Motor neuron (in vitro differentiated cells): Measurements from ENCODE around the gene SEMA4D. TPM values are rescaled to one million over a fixed set of nuclear protein-coding genes. Genes with fewer than 3 reads are reported as not detected.

Source experiments
- ATAC-seq, 8 experiments: fragments of 200-7000 bp; cut with Tn5 transposase; replicated peaks in 6 of 8; 2 replicates each; pipeline ENCODE4 v1.8.0; 2021; ENCODE audit warnings: mild to moderate bottlenecking in 8 of 8, moderate library complexity in 8 of 8
- H3K27ac ChIP-seq, 2 donors: fragments of 250-450 bp; sonication (Bioruptor Pico); 2 replicates each; pipeline ENCODE4 v1.9.0; 2021; ENCODE audit warnings: antibody characterized with exemption in 2 of 2, mild to moderate bottlenecking in 2 of 2, moderate library complexity in 1 of 2
- H3K4me1 ChIP-seq, 2 donors: fragments of 250-450 bp; sonication (Bioruptor Pico); replicated peaks in 1 of 2; 2 replicates each; pipeline ENCODE4 v1.6.1; 2021; ENCODE audit warnings: antibody characterized with exemption in 2 of 2, mild to moderate bottlenecking in 2 of 2, moderate library complexity in 1 of 2
- H3K4me3 ChIP-seq, 5 donors: fragments of 250-450 bp; sonication (Bioruptor Pico); 2 replicates each; pipeline ENCODE4 v1.9.0; 2021; ENCODE audit warnings: antibody characterized with exemption in 5 of 5, mild to moderate bottlenecking in 5 of 5, moderate library complexity in 4 of 5
- WGBS, 10 experiments: fragments of 450-650 bp; shearing (Covaris generic); methylation state at CpG; one replicate each; pipeline ENCODE4 v1.0.0; 2022; 5-methylcytosine and 5-hydroxymethylcytosine counted together
- in situ Hi-C, 9 experiments: fragments of 400-800 bp; cut with MboI; loops; one replicate each; pipeline ENCODE4 v1.15.0; 2021; ENCODE audit warnings: low sequenced_read_pairs in 9 of 9, low pct_unique_long_range_greater_than_20kb in 2 of 9; ENCODE audit not compliant: unreplicated experiment in 9 of 9
- total RNA-seq, 8 experiments: library from RNA; unstranded; fragments of 300-600 nt; gene quantifications; 2 replicates each; pipeline versions ENCODE4 v1.2.3 to v1.2.4, GENCODE V29; 2022

Gene SEMA4D, protein sequence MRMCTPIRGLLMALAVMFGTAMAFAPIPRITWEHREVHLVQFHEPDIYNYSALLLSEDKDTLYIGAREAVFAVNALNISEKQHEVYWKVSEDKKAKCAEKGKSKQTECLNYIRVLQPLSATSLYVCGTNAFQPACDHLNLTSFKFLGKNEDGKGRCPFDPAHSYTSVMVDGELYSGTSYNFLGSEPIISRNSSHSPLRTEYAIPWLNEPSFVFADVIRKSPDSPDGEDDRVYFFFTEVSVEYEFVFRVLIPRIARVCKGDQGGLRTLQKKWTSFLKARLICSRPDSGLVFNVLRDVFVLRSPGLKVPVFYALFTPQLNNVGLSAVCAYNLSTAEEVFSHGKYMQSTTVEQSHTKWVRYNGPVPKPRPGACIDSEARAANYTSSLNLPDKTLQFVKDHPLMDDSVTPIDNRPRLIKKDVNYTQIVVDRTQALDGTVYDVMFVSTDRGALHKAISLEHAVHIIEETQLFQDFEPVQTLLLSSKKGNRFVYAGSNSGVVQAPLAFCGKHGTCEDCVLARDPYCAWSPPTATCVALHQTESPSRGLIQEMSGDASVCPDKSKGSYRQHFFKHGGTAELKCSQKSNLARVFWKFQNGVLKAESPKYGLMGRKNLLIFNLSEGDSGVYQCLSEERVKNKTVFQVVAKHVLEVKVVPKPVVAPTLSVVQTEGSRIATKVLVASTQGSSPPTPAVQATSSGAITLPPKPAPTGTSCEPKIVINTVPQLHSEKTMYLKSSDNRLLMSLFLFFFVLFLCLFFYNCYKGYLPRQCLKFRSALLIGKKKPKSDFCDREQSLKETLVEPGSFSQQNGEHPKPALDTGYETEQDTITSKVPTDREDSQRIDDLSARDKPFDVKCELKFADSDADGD
- 10 to 100 TPM in 5 of 8 experiments, 1 to 10 TPM in 3; 1.2 to 30.1 (median 13.8) TPM for total RNA-seq

DNA sequence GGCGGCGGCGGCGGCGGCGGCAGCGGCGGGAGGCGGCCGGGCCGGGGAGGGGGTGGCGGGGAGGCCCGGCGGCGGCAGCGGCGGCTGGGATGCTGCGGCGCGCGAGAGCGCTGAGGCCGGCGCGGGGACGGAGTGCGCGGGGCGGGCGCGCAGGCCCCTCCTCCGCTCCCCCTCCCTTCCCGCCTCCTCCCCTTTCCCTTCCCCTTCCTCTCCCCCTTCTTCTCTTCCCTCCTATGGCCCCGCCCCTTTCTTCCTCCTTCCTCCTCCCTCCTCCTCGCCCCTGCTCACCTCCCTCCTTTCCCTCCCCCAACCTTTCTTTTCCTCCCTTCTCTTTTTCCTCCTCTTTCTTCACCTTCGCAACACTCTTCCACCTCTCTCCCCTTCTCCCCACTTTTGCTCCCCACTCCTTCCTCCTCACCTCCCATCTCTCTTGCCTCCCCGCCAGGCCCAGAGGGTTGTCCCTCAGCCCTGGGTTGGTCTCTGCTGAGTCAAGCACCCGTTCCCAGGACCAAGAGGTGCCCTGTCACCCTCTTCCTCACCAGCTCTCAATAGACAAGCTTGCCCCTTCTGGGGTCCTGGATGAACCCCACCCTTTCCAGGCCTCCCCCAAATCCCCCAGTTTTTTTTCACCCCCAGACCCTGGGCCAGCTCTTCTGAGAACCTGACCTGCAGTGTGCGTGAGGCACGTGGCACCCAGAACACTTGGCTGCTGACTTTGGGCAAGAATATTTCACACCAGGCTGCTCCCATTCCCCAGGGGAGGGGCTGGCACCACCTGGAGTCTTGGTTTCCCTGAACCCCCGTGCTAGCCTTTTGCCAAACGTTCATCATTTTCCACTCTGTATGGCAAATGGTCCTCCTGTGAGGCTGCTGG lies at the start of gene SEMA4D:
SEMA4D (minus strand) TSS at position 136 of the 874 bp plus-strand sequence. CDS start 92,657 bp downstream, outside the sequence.
- peak within 1 kb of the TSS; percentile 64 to 98 (median 95) for H3K4me3 ChIP-seq
- H3K27ac ChIP-seq = peak within 1 kb of the TSS; percentile 71 to 83
- peak; percentile 26 to 85 (median 52) for ATAC-seq
- peaks cover 32 to 37% of the 10 kb centered on the region in 2 donors for H3K4me1 ChIP-seq
- in situ Hi-C loops = no loop called here
- 20 to 100% (median 100%) methylated on average over 1 to 2 of the region's 42 CpGs; no CpG with 5 or more reads in 6 of the 10 experiments for WGBS, 10 experiments

- no peak overlapping the region for H3K27ac ChIP-seq
- peaks cover 8 to 11% of the 10 kb centered on the region in 2 donors for H3K4me1 ChIP-seq
- 89 to 100% (median 100%) methylated on average over 1 of the region's 1 CpG; no CpG with 5 or more reads in 1 of the 10 experiments for WGBS, 10 experiments
- in situ Hi-C loops = loop anchor here in 1 of 9 experiments (25.0 kb wide), 1 partner anchor 135 kb away; no protein-coding TSS in a partner anchor
- ATAC-seq = no peak
- no peak overlapping the region for H3K4me3 ChIP-seq
Observed at GRCh38 chr9:89547000-89547399, 49.1 kb upstream of the SEMA4D start.

GRCh38 chr9:89544279-89544661 lies 46.4 kb upstream of the SEMA4D start:
- Histone ChIP-seq H3K27ac (no peak overlapping the region), H3K4me3 (no peak overlapping the region), H3K4me1 (peaks cover 8 to 11% of the 10 kb centered on the region in 2 donors)
- in situ Hi-C loops = loop anchor here in 1 of 9 experiments (25.0 kb wide), 1 partner anchor 132 kb away; no protein-coding TSS in a partner anchor
- WGBS, 10 experiments = 20 to 100% (median 83%) methylated on average over 1 to 2 of the region's 5 CpGs; no CpG with 5 or more reads in 3 of the 10 experiments
- ATAC-seq = no peak

- no peak overlapping the region for H3K4me3 ChIP-seq
- no peak overlapping the region for H3K27ac ChIP-seq
- in situ Hi-C loops = loop anchor here in 1 of 9 experiments (25.0 kb wide), 1 partner anchor 131 kb away; no protein-coding TSS in a partner anchor
- no peak for ATAC-seq
- H3K4me1 ChIP-seq = peaks cover 8 to 11% of the 10 kb centered on the region in 2 donors
- 0 to 100% (median 63%) methylated on average over 1 to 11 of the region's 14 CpGs; no CpG with 5 or more reads in 2 of the 10 experiments for WGBS, 10 experiments
Observed at GRCh38 chr9:89543621-89544278, 45.8 kb upstream of the SEMA4D start.

DNA sequence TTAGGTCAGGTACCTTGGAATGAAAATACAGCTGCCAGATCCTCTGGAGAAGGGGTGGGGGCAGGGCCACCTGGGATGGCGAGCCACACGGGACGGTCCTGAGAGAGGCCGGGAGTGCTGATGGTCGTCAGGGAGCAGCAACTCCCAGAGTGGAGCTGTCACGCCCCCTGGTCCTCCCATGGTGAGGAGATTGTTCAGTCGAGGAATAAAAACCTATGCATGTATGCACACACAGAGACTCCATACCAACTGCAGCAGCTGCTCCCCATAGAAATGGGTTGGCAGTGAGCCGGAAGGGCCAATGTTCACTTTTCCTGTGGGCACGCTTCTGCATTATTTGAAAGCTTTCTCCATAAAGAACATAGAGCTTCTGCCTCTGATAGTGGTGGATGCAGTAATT lies 45.2 kb upstream of the SEMA4D start:
- in situ Hi-C loops = loop anchor here in 1 of 9 experiments (25.0 kb wide), 1 partner anchor 131 kb away; no protein-coding TSS in a partner anchor
- Histone ChIP-seq H3K4me1 (peaks cover 8 to 11% of the 10 kb centered on the region in 2 donors), H3K27ac (no peak overlapping the region), H3K4me3 (no peak overlapping the region)
- 0 to 80% (median 43%) methylated on average over 1 to 7 of the region's 9 CpGs; no CpG with 5 or more reads in 4 of the 10 experiments for WGBS, 10 experiments
- peak in 5 of 8 experiments; percentile 9 to 66 (median 23) for ATAC-seq

GRCh38 chr9:89542401-89543021 lies 44.6 kb upstream of the SEMA4D start:
- in situ Hi-C loops = loop anchor here in 1 of 9 experiments (25.0 kb wide), 1 partner anchor 130 kb away; no protein-coding TSS in a partner anchor
- 24 to 85% (median 67%) methylated on average over 3 to 8 of the region's 11 CpGs; no CpG with 5 or more reads in 3 of the 10 experiments for WGBS, 10 experiments
- peak in 7 of 8 experiments; percentile 40 to 96 (median 94) for ATAC-seq
- peaks cover 8 to 11% of the 10 kb centered on the region in 2 donors for H3K4me1 ChIP-seq
- H3K27ac ChIP-seq = peak overlapping the region in 1 of 2 donors; percentile 61
- no peak overlapping the region for H3K4me3 ChIP-seq

DNA sequence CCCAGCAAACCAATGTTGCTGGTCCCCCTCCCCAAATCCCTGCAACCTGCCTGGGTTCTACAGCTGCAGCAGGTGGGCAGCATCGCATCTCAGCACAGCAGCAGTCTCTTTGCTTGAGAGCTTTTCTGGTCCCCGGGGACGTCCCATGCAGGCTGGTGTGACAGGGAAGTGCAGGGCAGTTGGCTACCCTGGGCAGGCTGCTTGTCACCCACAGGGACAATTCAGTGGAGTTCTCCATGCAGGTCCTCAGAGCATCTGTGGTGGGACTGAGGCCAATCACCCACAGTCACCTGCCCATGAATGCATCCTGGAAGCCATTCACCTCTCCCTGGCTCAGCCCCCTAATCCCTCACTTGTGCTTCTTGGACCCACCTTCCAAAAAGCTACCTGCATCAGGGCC lies 43.9 kb upstream of the SEMA4D start:
- in situ Hi-C loops = loop anchor here in 1 of 9 experiments (25.0 kb wide), 1 partner anchor 129 kb away; no protein-coding TSS in a partner anchor

GRCh38 chr9:89539374-89539773 lies 41.5 kb upstream of the SEMA4D start:
- H3K27ac ChIP-seq = no peak overlapping the region
- in situ Hi-C loops = loop anchor here in 1 of 9 experiments (25.0 kb wide), 1 partner anchor 127 kb away; no protein-coding TSS in a partner anchor
- WGBS, 10 experiments = 40 to 100% (median 81%) methylated on average over 1 to 5 of the region's 8 CpGs; no CpG with 5 or more reads in 6 of the 10 experiments

More for the DNA sequence above, 43.9 kb upstream of the SEMA4D start:
- H3K4me1 ChIP-seq = peaks cover 8 to 11% of the 10 kb centered on the region in 2 donors
- no peak for ATAC-seq
- H3K27ac ChIP-seq = no peak overlapping the region
- WGBS, 10 experiments = 100% methylated on average over 1 of the region's 3 CpGs; no CpG with 5 or more reads in 8 of the 10 experiments
- H3K4me3 ChIP-seq = no peak overlapping the region

GRCh38 chr9:89538871-89539270 lies 41.0 kb upstream of the SEMA4D start:
- 75 to 100% (median 90%) methylated on average over 1 to 5 of the region's 9 CpGs; no CpG with 5 or more reads in 7 of the 10 experiments for WGBS, 10 experiments
- Histone ChIP-seq H3K4me3 (no peak overlapping the region), H3K27ac (no peak overlapping the region), H3K4me1 (peaks cover 28 to 30% of the 10 kb centered on the region in 2 donors)
- no peak for ATAC-seq
- in situ Hi-C loops = loop anchor here in 1 of 9 experiments (25.0 kb wide), 1 partner anchor 127 kb away; no protein-coding TSS in a partner anchor

More at GRCh38 chr9:89539374-89539773, 41.5 kb upstream of the SEMA4D start:
- Histone ChIP-seq H3K4me1 (peaks cover 23 to 25% of the 10 kb centered on the region in 2 donors), H3K4me3 (no peak overlapping the region)
- no peak for ATAC-seq

GRCh38 chr9:89537166-89537565 lies 39.3 kb upstream of the SEMA4D start:
- Histone ChIP-seq H3K4me3 (no peak overlapping the region), H3K4me1 (peaks cover 28 to 30% of the 10 kb centered on the region in 2 donors), H3K27ac (no peak overlapping the region)
- in situ Hi-C loops = loop anchor here in 1 of 9 experiments (25.0 kb wide), 1 partner anchor 125 kb away; no protein-coding TSS in a partner anchor
- ATAC-seq = peak in 1 of 8 experiments; percentile 9
- WGBS, 10 experiments = 14 to 80% (median 77%) methylated on average over 2 to 3 of the region's 4 CpGs; no CpG with 5 or more reads in 5 of the 10 experiments
